Esophagus muscularis mucosa (tissue), 3 donors: ENCODE results near the gene KRTAP5-3.
"Not testable (repeated sequence)": the region's sequence is repeated elsewhere in the genome, so short reads cannot be mapped to it uniquely, and the experiment has no call there.

Experiments used
- CTCF ChIP-seq, 3 experiments: fragments of 200-600 bp in 2 of 3; fragments of 450-650 bp in 1 of 3; sonication (generic) in 2 of 3; IDR thresholded peaks; one replicate each; pipeline ENCODE4 v1.5.1; 2017 to 2019; ENCODE audit warnings: antibody characterized with exemption in 3 of 3, mild to moderate bottlenecking in 2 of 3, moderate library complexity in 1 of 3
- POLR2A ChIP-seq: fragments of 450-650 bp; IDR thresholded peaks from one replicate; pipeline ENCODE4 v1.6.1; 2017; ENCODE audit warnings: antibody characterized with exemption, moderate library complexity, mild to moderate bottlenecking, low read depth

GRCh38 chr11:1646540-1646939, 38.3 kb upstream of the KRTAP5-3 start:
- not testable (repeated sequence) for TF ChIP-seq POLR2A; CTCF (IDR thresholded peaks at IDR 0.05)
